Measurements from ENCODE around the gene TP53BP1. TPM values are rescaled to one million over a fixed set of nuclear protein-coding genes. Genes with fewer than 3 reads are reported as not detected.
"Not testable (repeated sequence)": the region's sequence is repeated elsewhere in the genome, so short reads cannot be mapped to it uniquely, and the experiment has no call there.

The TP53BP1 gene
- 16.6 TPM for polyA plus RNA-seq (2012; ENCODE audit: missing spikeins)

- TF ChIP-seq POLR2AphosphoS5 (IDR thresholded peaks at IDR 0.05; ENCODE audit: low read depth, low read length) = no peak
- no peak for TF ChIP-seq POLR2A (IDR thresholded peaks at IDR 0.05; ENCODE audit: low read depth, low read length)
- TF ChIP-seq TAF1 (IDR thresholded peaks at IDR 0.05; ENCODE audit: borderline replicate concordance, low read depth, low read length) = no peak
- FAIRE-seq = peak; percentile 98
- peak; percentile 90 for DNase-seq (ENCODE audit: insufficient read length)
These were observed at the start of gene TP53BP1 for GRCh38 chr15:43492673-43493601. TP53BP1 (minus strand) TSS chr15:43493156; CDS start chr15:43493043, 113 bp downstream.

- FAIRE-seq = no peak
- DNase-seq (ENCODE audit: insufficient read length) = no peak
- TF ChIP-seq TAF1 (IDR thresholded peaks at IDR 0.05; ENCODE audit: borderline replicate concordance, low read depth, low read length) (no peak), POLR2AphosphoS5 (IDR thresholded peaks at IDR 0.05; ENCODE audit: low read depth, low read length) (no peak), POLR2A (IDR thresholded peaks at IDR 0.05; ENCODE audit: low read depth, low read length) (no peak)
These were observed 48.8 kb upstream of the TP53BP1 start for GRCh38 chr15:43541785-43542184.

GRCh38 chr15:43538091-43538490, 45.1 kb upstream of the TP53BP1 start:
- no peak for FAIRE-seq
- TF ChIP-seq POLR2AphosphoS5 (IDR thresholded peaks at IDR 0.05; ENCODE audit: low read depth, low read length) (no peak), TAF1 (IDR thresholded peaks at IDR 0.05; ENCODE audit: borderline replicate concordance, low read depth, low read length) (no peak), POLR2A (IDR thresholded peaks at IDR 0.05; ENCODE audit: low read depth, low read length) (no peak)
- no peak for DNase-seq (ENCODE audit: insufficient read length)

GRCh38 chr15:43534897-43535296, 41.9 kb upstream of the TP53BP1 start:
- DNase-seq (ENCODE audit: insufficient read length) (no peak), FAIRE-seq (no peak)
- no peak for TF ChIP-seq POLR2AphosphoS5 (IDR thresholded peaks at IDR 0.05; ENCODE audit: low read depth, low read length)
- no peak for TF ChIP-seq POLR2A (IDR thresholded peaks at IDR 0.05; ENCODE audit: low read depth, low read length)
- no peak for TF ChIP-seq TAF1 (IDR thresholded peaks at IDR 0.05; ENCODE audit: borderline replicate concordance, low read depth, low read length)

GRCh38 chr15:43532826-43533225, 39.9 kb upstream of the TP53BP1 start:
- not testable (repeated sequence) for FAIRE-seq

GRCh38 chr15:43531018-43531670, 38.2 kb upstream of the TP53BP1 start:
- TF ChIP-seq TAF1 (IDR thresholded peaks at IDR 0.05; ENCODE audit: borderline replicate concordance, low read depth, low read length) (no peak), POLR2A (IDR thresholded peaks at IDR 0.05; ENCODE audit: low read depth, low read length) (no peak)
- FAIRE-seq = no peak
- no peak for DNase-seq (ENCODE audit: insufficient read length)

More at GRCh38 chr15:43532826-43533225, 39.9 kb upstream of the TP53BP1 start:
- DNase-seq (ENCODE audit: insufficient read length) = not testable (repeated sequence)

- FAIRE-seq = no peak
- TF ChIP-seq POLR2A (IDR thresholded peaks at IDR 0.05; ENCODE audit: low read depth, low read length) (no peak), POLR2AphosphoS5 (IDR thresholded peaks at IDR 0.05; ENCODE audit: low read depth, low read length) (no peak), TAF1 (IDR thresholded peaks at IDR 0.05; ENCODE audit: borderline replicate concordance, low read depth, low read length) (no peak)
These were observed 36.8 kb upstream of the TP53BP1 start for GRCh38 chr15:43529587-43530345.

GRCh38 chr15:43529141-43529540, 36.2 kb upstream of the TP53BP1 start:
- DNase-seq (ENCODE audit: insufficient read length) = no peak
- TF ChIP-seq POLR2A (IDR thresholded peaks at IDR 0.05; ENCODE audit: low read depth, low read length) (no peak), TAF1 (IDR thresholded peaks at IDR 0.05; ENCODE audit: borderline replicate concordance, low read depth, low read length) (no peak), POLR2AphosphoS5 (IDR thresholded peaks at IDR 0.05; ENCODE audit: low read depth, low read length) (no peak)
- no peak for FAIRE-seq

More at GRCh38 chr15:43529587-43530345, 36.8 kb upstream of the TP53BP1 start:
- DNase-seq (ENCODE audit: insufficient read length) = no peak

- no peak for FAIRE-seq
- TF ChIP-seq TAF1 (IDR thresholded peaks at IDR 0.05; ENCODE audit: borderline replicate concordance, low read depth, low read length) (no peak), POLR2AphosphoS5 (IDR thresholded peaks at IDR 0.05; ENCODE audit: low read depth, low read length) (no peak), POLR2A (IDR thresholded peaks at IDR 0.05; ENCODE audit: low read depth, low read length) (no peak)
These were observed 35.6 kb upstream of the TP53BP1 start for GRCh38 chr15:43528542-43529007.

GRCh38 chr15:43527802-43528541, 35.0 kb upstream of the TP53BP1 start:
- DNase-seq (ENCODE audit: insufficient read length) = no peak
- no peak for TF ChIP-seq TAF1 (IDR thresholded peaks at IDR 0.05; ENCODE audit: borderline replicate concordance, low read depth, low read length)
- FAIRE-seq = no peak

More at GRCh38 chr15:43528542-43529007, 35.6 kb upstream of the TP53BP1 start:
- no peak for DNase-seq (ENCODE audit: insufficient read length)
